A673 (cell line): ENCODE data around the gene MSANTD2. TPM values are rescaled to one million over a fixed set of nuclear protein-coding genes. Genes with fewer than 3 reads are reported as not detected.

Source experiments
- BruUV-seq: library from RNA; stranded (reverse); fragments of 400-500 nt; replicated peaks from 2 replicates; lab custom pipeline; 2021; lab: Mats Ljungman, UMichigan
- CTCF ChIA-PET: fragments of 300-600 bp; sonication (Branson Sonifier 250); formaldehyde crosslinking; loops from one replicate; lab custom pipeline; 2022; ENCODE audit warnings: antibody characterized with exemption; lab: Charles Lee
- POLR2A ChIA-PET: fragments of 300-600 bp; sonication (Branson Sonifier 250); formaldehyde crosslinking; loops from one replicate; lab custom pipeline; 2022; ENCODE audit warnings: antibody characterized with exemption; ENCODE audit not compliant: low non-redundant PET; lab: Charles Lee
- DNase-seq: peaks from one replicate; pipeline ENCODE4 v3.0.0-alpha.2; 2015; ENCODE audit warnings: low spot score
- H3K27ac ChIP-seq: fragments of 200-600 bp; sonication (generic); 2 replicates; pipeline ENCODE4 v1.5.1; 2016; ENCODE audit warnings: mixed run types, low read depth, mild to moderate bottlenecking, mixed read lengths, antibody characterized with exemption, low read length; ENCODE audit not compliant: poor library complexity, severe bottlenecking
- H3K27me3 ChIP-seq: fragments of 200-600 bp; sonication (generic); replicated peaks from 2 replicates; pipeline ENCODE4 v1.6.1; 2017; ENCODE audit warnings: mixed run types, low read depth, mild to moderate bottlenecking, mixed read lengths, antibody characterized with exemption, low read length; ENCODE audit not compliant: insufficient read depth, poor library complexity
- H3K36me3 ChIP-seq: fragments of 200-600 bp; sonication (generic); 2 replicates; pipeline ENCODE4 v1.6.1; 2016; ENCODE audit warnings: mixed run types, mild to moderate bottlenecking, mixed read lengths, antibody characterized with exemption, low read length; ENCODE audit not compliant: insufficient read depth, poor library complexity, severe bottlenecking
- H3K4me1 ChIP-seq: fragments of 200-600 bp; sonication (generic); 2 replicates; pipeline ENCODE4 v1.6.1; 2017; ENCODE audit warnings: mixed run types, mild to moderate bottlenecking, mixed read lengths, antibody characterized with exemption, low read length; ENCODE audit not compliant: insufficient read depth, poor library complexity, severe bottlenecking
- H3K4me3 ChIP-seq: fragments of 200-600 bp; sonication (generic); 2 replicates; pipeline ENCODE4 v1.5.1; 2016; ENCODE audit warnings: low read depth, mixed run types, mild to moderate bottlenecking, mixed read lengths, low read length; ENCODE audit not compliant: poor library complexity, severe bottlenecking
- H3K9me3 ChIP-seq: fragments of 200-600 bp; sonication (generic); 2 replicates; pipeline ENCODE4 v1.6.1; 2016; ENCODE audit warnings: mixed run types, low read depth, mild to moderate bottlenecking, mixed read lengths, antibody characterized with exemption, low read length; ENCODE audit not compliant: poor library complexity, severe bottlenecking
- CTCF ChIP-seq: fragments of 300-800, 200-600 bp; sonication (generic); conservative IDR thresholded peaks from 2 replicates; pipeline ENCODE4 v1.5.1; 2017; ENCODE audit warnings: low read depth, mild to moderate bottlenecking, antibody characterized with exemption, low read length, moderate library complexity, mixed read lengths
- EZH2 ChIP-seq: fragments of 200-600 bp; sonication (generic); IDR thresholded peaks from 2 replicates; pipeline ENCODE4 v1.6.1; 2017; ENCODE audit warnings: borderline replicate concordance, low read depth, mild to moderate bottlenecking, mixed read lengths, antibody characterized with exemption, low read length; ENCODE audit not compliant: poor library complexity, severe bottlenecking
- intact Hi-C: fragments of 100-400 bp; cut with micrococcal nuclease; formaldehyde crosslinking; loops from one replicate; pipeline ENCODE4 v1.10.0; 2022; ENCODE audit not compliant: unreplicated experiment
- total RNA-seq: library from RNA; stranded (reverse); gene quantifications from 2 replicates; pipeline ENCODE4 v1.2.3, GENCODE V29; 2021

The MSANTD2 gene
- total RNA-seq, 1 experiment from 2014 or later: 33.3 TPM

- TF ChIP-seq CTCF (no peak), EZH2 (no peak)
- Histone ChIP-seq H3K27ac (no peak overlapping the region), H3K9me3 (no peaks in the 10 kb centered on the region), H3K36me3 (no peaks in the 10 kb centered on the region), H3K27me3 (no peaks in the 10 kb centered on the region), H3K4me1 (peaks cover 24% of the 10 kb centered on the region), H3K4me3 (no peak overlapping the region)
- no peak for DNase-seq
- BruUV-seq: no TSS peak
- intact Hi-C loops: no loop called here
- ChIA-PET POLR2A (no interaction called here), CTCF (no interaction called here)
These were observed 8.4 kb downstream of the MSANTD2 start for GRCh38 chr11:124791626-124792341.

GRCh38 chr11:124788521-124788920 is 11.7 kb downstream of the MSANTD2 start:
- DNase-seq: no peak
- TF ChIP-seq EZH2: no peak
- TF ChIP-seq CTCF: no peak
- BruUV-seq: no TSS peak
- Histone ChIP-seq H3K4me3 (no peak overlapping the region), H3K36me3 (no peaks in the 10 kb centered on the region), H3K4me1 (peaks cover 10% of the 10 kb centered on the region), H3K27me3 (no peaks in the 10 kb centered on the region), H3K9me3 (no peaks in the 10 kb centered on the region), H3K27ac (no peak overlapping the region)
- POLR2A ChIA-PET: no interaction called here
- intact Hi-C loops: no loop called here
- CTCF ChIA-PET: no interaction called here

- Histone ChIP-seq H3K27me3 (no peaks in the 10 kb centered on the region), H3K27ac (no peak overlapping the region), H3K4me1 (peaks cover 4% of the 10 kb centered on the region), H3K4me3 (no peak overlapping the region), H3K9me3 (no peaks in the 10 kb centered on the region), H3K36me3 (no peaks in the 10 kb centered on the region)
- intact Hi-C loops: no loop called here
- ChIA-PET POLR2A (no interaction called here), CTCF (no interaction called here)
- BruUV-seq: no TSS peak
- no peak for DNase-seq
- TF ChIP-seq CTCF: no peak
- TF ChIP-seq EZH2: no peak
These were observed 16.2 kb downstream of the MSANTD2 start for GRCh38 chr11:124784051-124784450.
